GM18873 (cell line): ENCODE results near the gene BRME1.
"Not testable (repeated sequence)": the region's sequence is repeated elsewhere in the genome, so short reads cannot be mapped to it uniquely, and the experiment has no call there.

Experiments
- ATAC-seq: cut with Tn5 transposase; IDR thresholded peaks from one replicate; pipeline ENCODE4 v1.9.1; 2021; ENCODE audit warnings: mild to moderate bottlenecking, moderate library complexity, moderate number of reproducible peaks; ENCODE audit not compliant: unreplicated experiment, low FRiP score

The BRME1 gene

DNA sequence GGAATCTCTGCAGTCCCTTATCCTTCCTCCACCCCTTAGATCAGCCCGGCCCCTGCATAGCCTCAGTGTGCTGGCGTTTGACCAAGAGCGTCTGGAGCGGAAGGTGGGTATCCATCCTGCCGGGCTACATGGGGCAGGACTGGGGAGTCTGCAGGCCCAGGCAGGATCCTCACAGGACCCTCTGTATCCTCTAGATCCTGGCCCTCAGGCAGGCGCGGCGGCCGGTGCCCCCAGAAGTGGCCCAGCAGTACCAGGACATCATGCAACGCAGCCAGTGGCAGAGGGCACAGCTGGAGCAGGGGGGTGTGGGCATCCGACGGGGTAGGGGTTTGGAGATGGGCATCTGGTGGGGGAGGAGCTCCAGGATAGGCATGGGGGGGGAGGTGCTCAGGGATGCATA, 23.4 kb upstream of the BRME1 start:
- ATAC-seq: no peak

DNA sequence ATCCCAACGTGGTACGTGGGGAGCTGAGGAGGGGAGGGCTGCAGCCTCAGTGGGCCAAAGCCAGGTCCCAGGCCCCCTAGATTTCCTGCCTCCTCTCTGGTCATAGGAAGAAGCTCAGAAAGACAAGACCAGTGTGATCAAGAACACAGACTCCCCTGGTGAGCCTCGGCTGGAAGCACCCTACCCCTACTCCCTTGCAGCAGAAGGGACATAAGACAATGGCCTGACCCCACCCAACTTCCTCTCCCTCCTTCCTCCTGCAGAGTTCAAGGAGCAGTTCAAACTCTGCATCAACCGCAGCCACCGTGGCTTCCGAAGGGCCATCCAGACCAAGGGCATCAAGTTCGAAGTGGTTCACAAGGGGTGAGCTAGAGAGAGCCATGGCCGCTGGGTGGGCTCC, 20.8 kb upstream of the BRME1 start:
- no peak for ATAC-seq

DNA sequence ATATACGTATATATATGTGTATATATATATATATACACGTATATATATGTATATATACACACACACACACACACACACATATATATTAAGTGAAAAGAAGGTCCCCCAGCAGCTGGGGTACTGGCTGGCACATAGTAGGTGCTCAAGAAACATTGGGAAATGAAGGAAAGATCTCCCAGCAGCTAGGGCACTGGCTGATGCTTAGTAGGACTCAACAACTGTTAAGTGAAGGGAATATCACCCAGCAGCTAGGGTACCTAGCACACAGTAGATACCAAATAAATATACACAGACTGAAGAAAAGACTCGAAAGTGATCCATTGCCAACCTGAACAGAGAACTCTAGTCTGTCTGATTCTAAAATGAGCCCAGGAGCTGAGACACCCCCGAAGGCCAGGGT, 20.1 kb upstream of the BRME1 start:
- ATAC-seq: no peak

DNA sequence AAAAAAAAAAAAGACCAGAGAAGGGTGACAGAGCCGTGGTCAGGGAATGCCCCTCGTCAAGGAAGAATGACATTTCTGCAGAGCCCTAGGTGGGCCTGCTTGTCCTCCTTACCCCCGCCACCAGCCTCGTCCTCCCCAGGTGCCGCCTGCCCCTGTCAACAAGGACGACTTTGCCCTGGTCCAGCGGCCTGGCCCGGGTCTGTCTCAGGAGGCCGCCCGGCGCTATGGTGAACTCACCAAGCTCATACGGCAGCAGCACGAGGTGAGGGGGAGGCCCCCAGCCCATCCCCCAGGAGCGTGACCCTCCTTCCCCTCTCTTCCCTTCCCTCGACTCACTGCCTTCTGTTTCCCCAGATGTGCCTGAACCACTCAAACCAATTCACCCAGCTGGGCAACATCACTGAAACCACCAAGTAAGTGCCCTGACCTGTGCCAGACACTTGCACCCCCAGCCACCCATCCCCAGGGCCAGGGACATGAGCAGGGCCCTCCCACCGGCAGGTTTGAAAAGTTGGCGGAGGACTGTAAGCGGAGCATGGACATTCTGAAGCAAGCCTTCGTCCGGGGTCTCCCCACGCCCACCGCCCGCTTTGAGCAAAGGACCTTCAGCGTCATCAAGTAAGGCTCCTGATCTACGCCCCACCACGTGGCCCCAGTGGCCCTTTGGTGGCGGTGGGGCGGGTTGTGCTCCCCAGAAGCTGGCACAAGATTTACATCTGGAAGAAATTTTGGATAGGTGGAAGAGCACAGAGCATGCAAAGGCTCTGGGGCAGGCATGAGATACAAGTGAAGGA, 17.5 kb upstream of the BRME1 start:
- ATAC-seq: no peak

DNA sequence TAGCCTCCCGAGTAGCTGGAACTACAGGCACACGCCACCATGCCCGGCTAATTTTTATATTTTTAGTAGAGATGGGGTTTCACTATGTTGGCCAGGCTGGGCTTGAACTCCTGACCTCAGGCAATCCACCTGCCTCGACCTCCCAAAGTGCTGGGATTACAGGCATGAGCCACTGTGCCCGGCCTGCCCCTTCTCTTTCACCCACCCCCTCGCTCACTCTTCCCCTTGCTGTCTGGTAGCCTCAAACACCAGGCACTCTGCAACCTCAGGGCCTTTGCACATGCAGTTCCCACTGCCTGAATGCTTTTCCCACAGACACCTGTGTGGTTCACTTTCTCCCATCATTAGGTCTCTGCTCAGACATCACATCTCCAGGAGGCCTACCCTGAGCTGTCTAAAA, 16.2 kb upstream of the BRME1 start:
- ATAC-seq: not testable (repeated sequence)

DNA sequence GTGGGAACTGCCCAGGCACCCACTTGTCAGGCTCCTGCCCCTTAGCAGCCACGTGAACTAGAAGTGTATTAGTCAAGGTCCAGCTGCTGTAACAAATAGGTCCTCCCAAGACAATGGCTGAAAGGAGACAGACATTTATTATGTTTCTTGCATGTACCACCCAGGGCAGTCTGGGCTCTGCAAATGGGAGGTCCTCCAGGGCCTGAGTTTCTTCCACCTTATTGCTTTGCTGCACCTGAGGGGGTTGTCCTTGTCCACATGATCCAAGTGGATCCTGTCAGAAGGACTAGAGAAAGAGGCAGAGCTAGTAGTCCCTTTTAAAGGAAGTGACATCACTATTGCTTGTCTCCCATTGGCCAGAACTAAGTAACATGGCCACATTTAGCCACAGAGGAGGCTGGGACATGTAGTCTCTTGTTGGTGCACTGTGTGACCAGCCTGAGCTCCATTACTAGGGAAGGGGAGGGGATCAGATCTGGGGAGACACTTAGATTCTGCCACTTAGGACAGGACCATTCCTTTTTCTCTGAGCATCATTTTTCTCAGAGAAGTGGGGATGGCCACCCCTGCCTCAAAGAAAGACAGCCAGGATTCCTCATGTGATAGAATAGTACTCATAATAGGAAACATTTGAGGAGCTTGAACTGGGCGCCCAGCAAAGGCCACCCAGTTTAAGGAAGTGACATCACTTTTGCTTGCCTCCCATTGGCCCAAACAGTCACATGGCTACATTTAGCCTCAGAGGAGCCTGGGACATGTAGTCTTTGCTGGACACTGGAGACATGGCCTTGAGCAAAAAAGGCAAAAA, 15.2 kb upstream of the BRME1 start:
- no peak for ATAC-seq

DNA sequence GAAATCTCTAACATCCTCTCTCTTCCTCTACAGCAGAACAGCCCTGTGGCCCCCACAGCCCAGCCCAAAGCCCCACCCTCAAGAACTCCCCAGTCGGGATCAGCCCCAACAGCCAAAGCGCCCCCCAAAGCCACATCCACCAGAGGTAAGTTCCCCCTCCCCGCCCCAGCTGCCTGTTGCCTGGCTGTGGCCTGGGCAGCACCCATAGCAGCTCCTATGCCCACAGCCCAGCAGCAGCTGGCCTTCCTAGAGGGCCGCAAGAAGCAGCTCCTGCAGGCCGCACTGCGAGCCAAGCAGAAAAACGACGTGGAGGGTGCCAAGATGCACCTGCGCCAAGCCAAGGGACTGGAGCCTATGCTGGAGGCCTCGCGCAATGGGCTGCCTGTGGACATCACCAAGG, 14.6 kb upstream of the BRME1 start:
- no peak for ATAC-seq

DNA sequence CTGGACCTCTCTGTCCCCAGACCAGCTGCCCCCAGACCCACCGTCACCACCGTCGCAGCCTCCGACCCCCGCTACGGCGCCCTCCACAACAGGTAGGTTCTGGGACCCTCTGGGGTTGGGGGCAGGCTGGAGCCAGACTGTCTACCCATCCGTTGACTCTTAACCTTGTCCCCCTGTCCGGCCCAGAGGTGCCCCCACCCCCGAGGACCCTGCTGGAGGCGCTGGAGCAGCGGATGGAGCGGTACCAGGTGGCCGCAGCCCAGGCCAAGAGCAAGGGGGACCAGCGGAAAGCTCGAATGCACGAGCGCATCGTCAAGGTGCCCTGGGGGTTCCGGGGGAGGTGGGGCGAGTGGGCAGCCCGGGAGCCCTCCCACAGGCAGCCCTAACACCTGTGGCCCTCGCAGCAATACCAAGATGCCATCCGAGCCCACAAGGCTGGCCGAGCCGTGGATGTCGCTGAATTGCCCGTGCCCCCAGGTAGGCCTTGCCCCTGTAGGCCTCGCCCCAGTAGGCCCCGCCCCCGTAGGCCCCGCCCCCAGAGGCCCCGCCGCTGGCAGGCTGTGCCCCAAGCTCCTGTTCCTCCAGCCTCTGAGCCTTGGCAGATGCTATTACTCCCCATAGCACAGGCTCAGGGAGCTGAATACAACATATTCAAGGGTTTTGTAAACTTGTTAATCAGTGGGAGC, 13.0 kb upstream of the BRME1 start:
- ATAC-seq: no peak

DNA sequence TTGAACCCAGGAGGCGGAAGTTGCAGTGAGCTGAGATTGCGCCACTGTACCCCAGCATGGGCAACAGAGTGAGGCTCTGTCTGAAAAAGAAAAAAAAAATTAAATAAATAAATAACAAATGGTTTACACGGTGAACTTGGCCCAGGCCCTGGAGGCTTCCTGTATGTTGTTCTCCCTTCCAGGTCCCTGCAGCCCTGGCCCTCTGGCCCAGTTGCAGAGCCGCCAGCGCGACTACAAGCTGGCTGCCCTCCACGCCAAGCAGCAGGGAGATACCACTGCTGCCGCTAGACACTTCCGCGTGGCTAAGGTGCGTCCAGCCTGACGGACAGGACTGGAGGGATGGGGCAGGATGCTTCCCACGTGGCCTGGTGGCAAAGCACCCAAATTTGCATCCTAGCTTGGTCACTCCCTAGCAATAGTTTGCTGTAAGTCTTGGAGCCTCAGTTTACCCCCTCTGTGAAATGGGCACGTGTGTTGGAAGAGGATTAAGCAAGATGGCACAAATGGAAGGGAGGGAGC, 12.0 kb upstream of the BRME1 start:
- no peak for ATAC-seq

DNA sequence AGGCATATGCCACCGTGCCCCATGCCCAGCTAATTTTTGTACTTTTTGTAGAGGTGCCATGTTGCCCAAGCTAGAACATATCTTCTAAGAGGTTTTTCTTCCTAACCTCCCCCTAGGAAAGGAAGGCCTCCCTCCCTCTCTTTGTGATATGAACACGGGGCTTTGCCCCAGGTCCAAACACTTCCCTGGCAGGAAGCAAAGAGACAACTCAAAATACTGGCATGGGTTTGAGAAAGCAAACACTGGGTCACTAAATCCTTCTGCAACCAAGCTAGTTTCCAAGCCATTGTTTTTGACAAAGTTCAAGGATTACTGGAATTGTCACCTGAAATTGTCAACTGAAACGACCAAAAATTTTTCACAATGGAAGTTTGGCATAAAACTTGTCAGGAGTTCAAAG, 8.9 kb upstream of the BRME1 start:
- ATAC-seq: no peak

DNA sequence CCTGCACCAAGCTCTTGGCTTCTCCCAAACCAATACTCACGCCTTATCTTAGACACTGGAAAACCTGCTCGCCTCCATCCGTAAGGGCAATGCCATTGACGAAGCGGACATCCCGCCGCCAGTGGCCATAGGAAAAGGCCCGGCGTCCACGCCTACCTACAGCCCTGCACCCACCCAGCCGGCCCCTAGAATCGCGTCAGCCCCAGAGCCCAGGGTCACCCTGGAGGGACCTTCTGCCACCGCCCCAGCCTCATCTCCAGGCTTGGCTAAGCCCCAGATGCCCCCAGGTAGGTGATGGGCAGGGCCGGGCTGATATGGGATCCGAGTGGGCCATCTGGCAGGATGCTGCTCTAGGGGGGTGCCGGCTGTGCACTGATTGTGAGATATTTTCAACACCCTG, 7.4 kb upstream of the BRME1 start:
- no peak for ATAC-seq

DNA sequence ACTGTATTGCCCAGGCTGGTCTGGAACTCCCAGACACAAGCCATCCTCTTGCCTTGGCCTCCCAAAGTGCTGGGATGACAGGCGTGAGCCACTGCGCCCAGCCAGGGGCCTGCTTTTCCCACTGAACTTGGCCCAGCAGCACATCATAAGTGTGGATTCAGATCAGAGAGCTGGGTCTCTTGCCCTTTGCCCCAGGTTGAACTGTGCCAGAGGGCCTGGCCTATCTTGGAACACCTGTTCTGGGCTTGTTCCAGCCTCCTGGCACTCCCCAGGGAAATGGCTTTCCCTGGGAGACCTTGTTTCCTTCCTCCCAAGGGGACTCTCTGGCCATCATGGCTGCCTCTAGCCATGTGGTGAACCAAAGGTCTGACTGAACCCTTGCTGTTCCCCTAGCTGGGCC, 3.5 kb upstream of the BRME1 start:
- ATAC-seq: no peak

DNA sequence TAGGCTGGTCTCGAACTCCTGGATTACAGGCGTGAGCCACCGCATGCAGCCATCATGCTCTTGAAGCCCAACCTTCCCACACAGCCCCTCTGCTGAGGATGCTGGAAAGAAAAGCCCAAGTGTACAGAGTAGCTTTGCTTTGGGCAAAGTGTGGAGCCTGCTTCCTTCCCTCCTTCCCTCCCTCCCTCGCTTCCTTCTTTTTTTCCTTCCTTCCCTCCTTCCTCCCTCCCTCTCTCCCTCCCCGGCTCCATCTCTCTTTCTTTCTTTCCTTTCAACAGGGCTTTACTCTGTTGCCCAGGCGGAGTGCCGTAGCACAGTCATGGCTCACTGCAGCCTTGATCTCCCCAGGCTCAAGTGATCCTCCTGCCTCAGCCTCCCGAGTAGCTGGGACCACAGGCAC, 2.8 kb upstream of the BRME1 start:
- no peak for ATAC-seq

DNA sequence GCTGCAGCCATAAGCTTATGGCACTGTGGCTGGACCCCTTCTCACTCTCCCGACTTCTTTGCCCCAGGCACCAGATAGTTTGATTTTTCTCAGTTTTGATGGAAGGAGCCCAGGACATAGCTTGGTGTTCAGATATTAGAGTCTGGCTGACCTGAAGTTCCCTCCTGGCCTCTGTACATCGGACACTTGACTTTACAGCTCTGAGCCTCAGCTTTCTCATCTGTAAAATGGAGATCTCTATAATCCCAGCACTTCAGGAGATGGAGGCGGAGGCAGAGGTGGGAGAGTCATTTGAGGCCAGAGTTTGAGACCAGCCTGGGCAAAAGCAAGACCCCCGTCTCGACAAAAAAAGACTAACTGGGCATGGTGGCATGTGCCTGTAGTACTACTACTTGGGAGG, 993 bp upstream of the BRME1 start:
- no peak for ATAC-seq

DNA sequence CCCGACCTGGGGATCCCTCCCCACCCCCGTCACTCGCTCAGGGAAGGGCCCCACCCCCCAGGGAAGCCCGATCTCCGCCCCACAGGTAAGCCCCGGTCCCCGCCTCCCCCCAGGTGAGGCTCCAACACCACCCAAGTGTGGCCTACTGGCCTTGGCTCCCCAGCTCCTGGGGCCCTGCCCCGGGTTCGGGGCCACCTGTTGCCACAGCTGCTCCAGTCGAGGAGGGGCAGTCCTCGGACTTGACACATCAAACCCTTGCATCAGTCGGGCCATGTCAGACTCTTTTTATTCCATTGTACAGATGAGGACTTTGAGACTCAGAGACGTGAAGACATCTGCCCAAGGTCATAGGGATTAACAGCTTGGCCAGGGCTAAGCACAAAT, 596 bp upstream of the BRME1 start:
- no peak for ATAC-seq

DNA sequence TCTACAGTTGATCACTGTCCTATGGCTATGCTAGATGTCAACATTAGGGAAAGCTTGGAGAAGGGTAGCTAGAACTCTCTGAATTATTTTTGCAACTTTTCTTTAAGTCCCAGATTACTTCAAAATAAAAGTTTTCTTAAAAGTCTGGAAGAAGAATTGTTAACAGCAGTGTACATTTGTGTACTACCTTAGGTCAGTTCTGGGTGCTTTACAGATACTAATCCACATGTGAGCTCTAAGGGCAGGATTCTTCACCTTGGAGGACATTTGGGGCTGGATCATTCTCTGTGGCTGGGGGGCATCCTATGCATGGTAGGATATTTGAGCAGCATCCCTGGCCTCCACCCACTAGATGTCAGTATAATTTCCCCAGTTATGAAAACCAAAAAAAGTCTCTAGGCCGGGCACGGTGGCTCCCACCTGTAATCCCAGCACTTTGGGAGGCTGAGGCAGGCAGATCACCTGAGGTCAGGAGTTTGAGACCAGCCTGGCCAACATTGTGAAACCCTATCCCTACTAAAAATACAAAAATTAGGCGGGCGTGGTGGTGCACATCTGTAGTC, 2.8 kb downstream of the BRME1 start:
- ATAC-seq: no peak

DNA sequence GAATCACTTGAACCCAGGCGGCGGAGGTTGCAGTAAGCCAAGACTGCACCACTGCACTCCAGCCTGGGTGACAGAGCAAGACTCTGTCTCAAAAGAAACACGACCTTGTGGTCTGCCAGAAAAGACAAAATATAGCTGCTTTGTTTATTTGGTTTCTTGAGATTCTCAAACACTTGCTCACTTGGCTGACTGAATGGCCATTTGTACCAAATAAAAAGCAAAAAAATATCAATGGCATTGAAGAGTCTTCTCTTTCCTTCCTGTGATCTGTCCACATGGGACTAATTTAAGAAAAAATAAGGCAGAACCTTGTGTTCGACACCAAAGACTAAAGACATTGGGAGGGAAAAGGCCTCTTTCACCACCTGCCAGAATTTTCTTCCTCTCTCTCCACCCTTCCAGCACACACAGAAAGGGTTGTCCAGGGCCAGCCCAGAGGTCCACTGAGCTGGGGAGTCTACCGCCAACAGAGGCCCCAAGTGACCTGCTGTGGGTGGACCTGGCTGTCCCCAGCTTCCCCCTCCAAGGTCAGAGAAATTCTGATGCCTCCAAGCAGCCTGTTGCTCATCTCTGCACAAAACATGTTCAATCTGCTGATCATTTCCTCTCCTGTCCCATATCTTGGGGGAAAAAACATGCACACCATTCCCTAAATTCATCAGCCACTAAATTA, 5.9 kb downstream of the BRME1 start:
- ATAC-seq: no peak

DNA sequence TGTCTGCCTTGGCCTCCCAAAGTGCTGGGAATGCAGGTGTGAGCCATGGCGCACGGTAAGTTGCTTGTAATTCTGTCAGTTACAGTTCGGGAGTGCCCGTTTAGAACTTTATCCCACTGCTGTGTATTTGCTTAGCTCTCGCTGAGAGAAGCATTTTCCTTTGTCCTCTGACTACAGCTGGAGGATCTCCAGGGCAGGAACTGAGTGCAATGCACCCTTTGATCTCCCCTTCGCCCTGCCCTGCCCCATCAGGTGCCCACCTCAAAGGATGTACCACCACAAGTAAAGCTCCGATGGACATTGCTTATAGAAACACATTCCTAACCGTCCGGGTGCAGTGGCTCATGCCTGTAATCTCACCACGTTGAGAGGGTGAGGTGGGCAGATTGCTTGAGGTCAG, 6.5 kb downstream of the BRME1 start:
- ATAC-seq: no peak

DNA sequence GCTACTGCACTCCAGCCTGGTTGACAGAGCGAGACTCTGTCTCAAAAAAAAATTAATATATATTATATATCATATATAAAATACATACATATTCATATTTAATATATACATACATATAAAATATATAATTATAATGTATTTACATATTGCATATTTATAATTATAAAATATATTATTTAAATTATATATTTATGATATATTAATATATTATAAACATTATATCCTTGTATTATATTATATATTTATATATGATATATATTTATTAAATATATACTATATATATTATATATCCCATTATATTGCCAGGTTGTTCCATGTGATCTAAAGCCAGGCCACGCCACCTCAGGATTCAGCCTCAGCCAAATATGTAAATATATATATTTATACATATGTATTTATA, 9.7 kb downstream of the BRME1 start:
- ATAC-seq: no peak

DNA sequence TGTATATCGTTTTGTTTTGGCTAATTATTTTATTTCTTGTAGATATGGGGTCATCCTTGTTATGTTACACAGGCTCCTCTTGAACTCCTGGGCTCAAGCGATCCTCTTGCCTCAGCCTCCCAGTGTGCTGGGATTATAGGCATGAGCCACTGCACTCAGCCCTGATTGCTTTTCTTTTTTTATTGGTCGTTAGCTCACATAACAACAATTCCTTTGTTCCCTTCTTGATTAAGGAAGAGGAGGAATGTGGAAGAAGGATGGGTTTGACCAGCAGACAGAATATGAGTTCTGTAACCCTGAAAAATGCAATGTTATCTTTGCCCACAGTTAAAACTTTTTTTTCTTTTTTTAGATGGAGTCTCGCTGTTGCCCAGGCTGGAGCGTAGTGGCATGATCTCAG, 11.4 kb downstream of the BRME1 start:
- ATAC-seq: no peak
